ENCODE results near the gene SCYGR7.

- TF ChIP-seq, protein P1, sequence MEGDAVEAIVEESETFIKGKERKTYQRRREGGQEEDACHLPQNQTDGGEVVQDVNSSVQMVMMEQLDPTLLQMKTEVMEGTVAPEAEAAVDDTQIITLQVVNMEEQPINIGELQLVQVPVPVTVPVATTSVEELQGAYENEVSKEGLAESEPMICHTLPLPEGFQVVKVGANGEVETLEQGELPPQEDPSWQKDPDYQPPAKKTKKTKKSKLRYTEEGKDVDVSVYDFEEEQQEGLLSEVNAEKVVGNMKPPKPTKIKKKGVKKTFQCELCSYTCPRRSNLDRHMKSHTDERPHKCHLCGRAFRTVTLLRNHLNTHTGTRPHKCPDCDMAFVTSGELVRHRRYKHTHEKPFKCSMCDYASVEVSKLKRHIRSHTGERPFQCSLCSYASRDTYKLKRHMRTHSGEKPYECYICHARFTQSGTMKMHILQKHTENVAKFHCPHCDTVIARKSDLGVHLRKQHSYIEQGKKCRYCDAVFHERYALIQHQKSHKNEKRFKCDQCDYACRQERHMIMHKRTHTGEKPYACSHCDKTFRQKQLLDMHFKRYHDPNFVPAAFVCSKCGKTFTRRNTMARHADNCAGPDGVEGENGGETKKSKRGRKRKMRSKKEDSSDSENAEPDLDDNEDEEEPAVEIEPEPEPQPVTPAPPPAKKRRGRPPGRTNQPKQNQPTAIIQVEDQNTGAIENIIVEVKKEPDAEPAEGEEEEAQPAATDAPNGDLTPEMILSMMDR (IDR thresholded peaks at IDR 0.05; ENCODE audit: insufficient read depth, low read length, poor library complexity, severe bottlenecking), result no peak
- TF ChIP-seq EZH2phosphoT487 (conservative IDR thresholded peaks at IDR 0.05; ENCODE audit: low read length), result no peak
Observed at GRCh38 chr2:227724394-227725039, 3.6 kb upstream of the SCYGR7 start, which contains the start of gene SCYGR6.

Measured in SU-DHL-6 (cell line).